ENCODE data around the gene OTUD3.

GRCh38 chr1:19946331-19946751, 64.1 kb downstream of the OTUD3 start:
- TF ChIP-seq CTCF (conservative IDR thresholded peaks at IDR 0.05; ENCODE audit: low read depth, low read length) (no peak), RCOR1 (IDR thresholded peaks at IDR 0.05; ENCODE audit: insufficient replicate concordance, low read length) (no peak), RFX5 (IDR thresholded peaks at IDR 0.05; ENCODE audit: low read depth, low read length) (no peak), SMC3 (IDR thresholded peaks at IDR 0.05; ENCODE audit: low read depth, low read length) (no peak), BHLHE40 (IDR thresholded peaks at IDR 0.05; ENCODE audit: low read depth, low read length) (no peak)

Data from IMR-90 (cell line).